Uterus (tissue), 4 donors: ENCODE measurements around the gene RPS6KA2. TPM values are rescaled to one million over a fixed set of nuclear protein-coding genes. Genes with fewer than 3 reads are reported as not detected.

Experiments
- DNase-seq, 2 donors: peaks; one replicate each; pipeline ENCODE4 v3.0.0-alpha.2; 2019 to 2020
- H3K27ac ChIP-seq, 2 donors: fragments of 200-600 bp; sonication (generic); 1 replicate in 1 of 2; 2 replicates in 1 of 2; pipeline ENCODE4 v1.5.1; 2016 to 2018
- H3K27me3 ChIP-seq, 2 donors: fragments of 200-600 bp; sonication (generic); one replicate each; pipeline ENCODE4 v1.5.1; 2018 to 2019; ENCODE audit warnings: control low read depth in 1 of 2
- H3K36me3 ChIP-seq, 2 donors: fragments of 200-600 bp; sonication (generic); one replicate each; pipeline ENCODE4 v1.5.1; 2019; ENCODE audit warnings: control low read depth in 1 of 2
- H3K4me1 ChIP-seq, 2 donors: fragments of 200-600 bp; sonication (generic); one replicate each; pipeline ENCODE4 v1.5.1; 2018 to 2019; ENCODE audit warnings: control low read depth in 1 of 2
- H3K4me3 ChIP-seq, 2 donors: fragments of 200-600 bp; sonication (generic); 1 replicate in 1 of 2; 2 replicates in 1 of 2; pipeline ENCODE4 v1.5.1; 2018 to 2019; ENCODE audit warnings: mild to moderate bottlenecking in 1 of 2
- H3K9me3 ChIP-seq, 2 donors: fragments of 200-600 bp; sonication (generic); one replicate each; pipeline ENCODE4 v1.5.1; 2019; ENCODE audit warnings: control low read depth in 1 of 2
- POLR2A ChIP-seq, 2 donors: fragments of 450-650 bp; IDR thresholded peaks; one replicate each; pipeline ENCODE4 v1.6.1; 2016; ENCODE audit warnings: antibody characterized with exemption in 2 of 2, mild to moderate bottlenecking in 1 of 2, moderate library complexity in 1 of 2
- intact Hi-C: fragments of 100-400 bp; cut with DNase I; formaldehyde crosslinking; loops from one replicate; pipeline ENCODE4 v1.15.1; 2023; ENCODE audit warnings: low total_unique reads
- total RNA-seq, 4 donors: library from RNA; depleted of rRNA in 3 of 4; stranded (reverse); fragments of >200 nt in 3 of 4; gene quantifications; one replicate each; pipeline versions ENCODE4 v1.1.0 to v1.2.4, GENCODE V29; 2014 to 2023
- TF ChIP-seq, protein P1 (sequence below), 4 experiments: fragments of 200-600 bp in 2 of 4; fragments of 450-650 bp in 2 of 4; sonication (generic) in 2 of 4; IDR thresholded peaks; one replicate each; pipeline ENCODE4 v1.5.1; 2016 to 2019; ENCODE audit warnings: antibody characterized with exemption in 4 of 4, mild to moderate bottlenecking in 2 of 4, moderate library complexity in 1 of 4
- donor health status: DM: yes; HTN: yes; CAD: no.

Gene RPS6KA2
- total RNA-seq, 4 donors from 2014 or later: 34.0 to 78.4 (median 55.8) TPM

DNA sequence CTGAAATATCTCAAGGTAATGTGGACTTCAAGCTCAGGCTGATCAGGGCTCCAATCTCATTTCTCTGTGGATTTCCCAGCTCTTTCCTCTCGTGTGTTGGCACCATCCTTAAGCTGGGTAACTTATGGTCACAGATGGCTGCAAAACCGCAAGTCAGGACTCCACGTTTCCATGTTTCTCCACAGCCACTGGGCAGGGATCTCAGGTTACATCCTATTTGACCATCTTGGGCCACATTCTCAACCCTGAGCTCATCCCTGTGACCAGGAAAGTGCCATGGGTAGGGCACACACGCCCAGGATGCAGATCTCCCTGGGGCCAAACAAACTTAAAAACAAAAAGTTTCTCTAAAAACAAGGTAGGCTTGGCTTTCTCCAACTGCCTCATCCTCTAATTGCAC lies 15.4 kb downstream of the RPS6KA2 start:
- Histone ChIP-seq H3K9me3 (no peaks in the 10 kb centered on the region), H3K4me1 (peaks cover 0 to 5% of the 10 kb centered on the region in 2 donors), H3K27ac (no peak overlapping the region), H3K4me3 (no peak overlapping the region), H3K27me3 (no peaks in the 10 kb centered on the region), H3K36me3 (no peaks in the 10 kb centered on the region)
- intact Hi-C loops: no loop called here
- TF ChIP-seq, protein P1, sequence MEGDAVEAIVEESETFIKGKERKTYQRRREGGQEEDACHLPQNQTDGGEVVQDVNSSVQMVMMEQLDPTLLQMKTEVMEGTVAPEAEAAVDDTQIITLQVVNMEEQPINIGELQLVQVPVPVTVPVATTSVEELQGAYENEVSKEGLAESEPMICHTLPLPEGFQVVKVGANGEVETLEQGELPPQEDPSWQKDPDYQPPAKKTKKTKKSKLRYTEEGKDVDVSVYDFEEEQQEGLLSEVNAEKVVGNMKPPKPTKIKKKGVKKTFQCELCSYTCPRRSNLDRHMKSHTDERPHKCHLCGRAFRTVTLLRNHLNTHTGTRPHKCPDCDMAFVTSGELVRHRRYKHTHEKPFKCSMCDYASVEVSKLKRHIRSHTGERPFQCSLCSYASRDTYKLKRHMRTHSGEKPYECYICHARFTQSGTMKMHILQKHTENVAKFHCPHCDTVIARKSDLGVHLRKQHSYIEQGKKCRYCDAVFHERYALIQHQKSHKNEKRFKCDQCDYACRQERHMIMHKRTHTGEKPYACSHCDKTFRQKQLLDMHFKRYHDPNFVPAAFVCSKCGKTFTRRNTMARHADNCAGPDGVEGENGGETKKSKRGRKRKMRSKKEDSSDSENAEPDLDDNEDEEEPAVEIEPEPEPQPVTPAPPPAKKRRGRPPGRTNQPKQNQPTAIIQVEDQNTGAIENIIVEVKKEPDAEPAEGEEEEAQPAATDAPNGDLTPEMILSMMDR (IDR thresholded peaks at IDR 0.05): no peak
- no peak for TF ChIP-seq POLR2A (IDR thresholded peaks at IDR 0.05)
- DNase-seq: peak in 1 of 2 donors; percentile 4

DNA sequence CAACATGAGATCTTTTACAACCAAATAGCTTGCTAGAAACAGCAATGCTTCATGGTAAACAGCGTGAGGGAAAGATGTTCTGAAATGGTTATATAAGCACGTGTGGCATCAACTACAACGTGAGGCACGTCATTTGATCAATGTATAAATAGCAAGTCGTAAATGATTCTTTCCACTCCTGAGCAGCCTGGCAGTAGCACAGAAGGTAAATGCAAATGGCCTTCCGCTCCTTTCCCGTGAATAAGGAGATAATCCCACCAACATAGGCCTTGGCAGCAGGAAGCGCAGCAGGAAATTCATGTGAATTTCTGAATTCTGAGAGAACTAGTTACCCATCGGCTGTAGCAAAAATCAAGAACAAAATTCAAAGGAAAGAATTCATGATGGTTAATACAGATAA lies 17.0 kb downstream of the RPS6KA2 start:
- no peak for DNase-seq
- no peak overlapping the region for H3K27ac ChIP-seq
- no peak overlapping the region for H3K4me3 ChIP-seq
- no peaks in the 10 kb centered on the region for H3K27me3 ChIP-seq
- no peaks in the 10 kb centered on the region for H3K4me1 ChIP-seq
- TF ChIP-seq, protein P1 (IDR thresholded peaks at IDR 0.05): no peak
- TF ChIP-seq POLR2A (IDR thresholded peaks at IDR 0.05): no peak
- no peaks in the 10 kb centered on the region for H3K9me3 ChIP-seq
- intact Hi-C loops: no loop called here
- H3K36me3 ChIP-seq: no peaks in the 10 kb centered on the region

DNA sequence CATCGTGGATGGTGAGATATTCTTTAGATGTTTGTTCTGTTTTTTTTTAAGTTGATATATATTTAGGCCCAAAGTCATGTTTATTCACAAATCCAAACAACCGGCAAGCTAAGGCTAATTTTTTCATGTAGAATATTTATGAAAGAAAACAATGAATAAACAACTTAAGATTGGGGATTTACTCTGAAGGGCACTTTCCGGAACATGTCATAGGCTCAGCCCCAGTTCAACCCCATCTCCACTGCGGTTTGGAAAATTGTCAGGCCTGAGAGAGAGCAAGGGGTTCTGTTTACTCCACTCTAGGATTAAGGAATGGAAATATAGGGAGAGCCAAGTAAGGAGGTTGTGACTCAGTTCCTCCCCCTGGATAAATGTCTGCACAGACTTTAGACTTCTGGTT lies 18.3 kb downstream of the RPS6KA2 start:
- TF ChIP-seq, protein P1 (IDR thresholded peaks at IDR 0.05): no peak
- no peak for DNase-seq
- Histone ChIP-seq H3K27me3 (no peaks in the 10 kb centered on the region), H3K36me3 (no peaks in the 10 kb centered on the region), H3K4me1 (no peaks in the 10 kb centered on the region), H3K4me3 (no peak overlapping the region), H3K9me3 (no peaks in the 10 kb centered on the region), H3K27ac (peak overlapping the region in 1 of 2 donors; percentile 23)
- intact Hi-C loops: no loop called here

DNA sequence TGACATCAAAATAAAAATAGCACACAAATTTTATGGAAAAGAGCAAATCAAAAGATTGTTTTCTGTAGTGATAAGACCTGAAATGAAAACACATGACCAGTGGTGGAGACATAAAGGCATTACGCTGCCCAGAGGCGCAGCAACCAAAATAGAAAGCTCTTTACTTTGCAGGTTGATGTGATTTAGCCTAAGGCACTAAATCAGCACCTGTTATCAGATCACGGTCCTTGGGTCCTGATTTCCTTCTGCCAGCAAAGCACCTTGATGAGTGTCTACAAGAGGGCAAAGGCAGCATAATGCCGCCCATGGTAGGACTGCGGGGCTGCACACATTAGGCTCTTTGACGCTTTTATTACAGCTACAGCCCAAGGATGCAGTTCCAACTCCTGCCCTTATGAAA lies 21.3 kb downstream of the RPS6KA2 start:
- no peak overlapping the region for H3K4me3 ChIP-seq
- no peaks in the 10 kb centered on the region for H3K9me3 ChIP-seq
- intact Hi-C loops: no loop called here
- no peaks in the 10 kb centered on the region for H3K27me3 ChIP-seq
- no peaks in the 10 kb centered on the region for H3K4me1 ChIP-seq
- no peak for TF ChIP-seq POLR2A (IDR thresholded peaks at IDR 0.05)
- TF ChIP-seq, protein P1 (IDR thresholded peaks at IDR 0.05): no peak
- DNase-seq: no peak
- no peaks in the 10 kb centered on the region for H3K36me3 ChIP-seq
- no peak overlapping the region for H3K27ac ChIP-seq

DNA sequence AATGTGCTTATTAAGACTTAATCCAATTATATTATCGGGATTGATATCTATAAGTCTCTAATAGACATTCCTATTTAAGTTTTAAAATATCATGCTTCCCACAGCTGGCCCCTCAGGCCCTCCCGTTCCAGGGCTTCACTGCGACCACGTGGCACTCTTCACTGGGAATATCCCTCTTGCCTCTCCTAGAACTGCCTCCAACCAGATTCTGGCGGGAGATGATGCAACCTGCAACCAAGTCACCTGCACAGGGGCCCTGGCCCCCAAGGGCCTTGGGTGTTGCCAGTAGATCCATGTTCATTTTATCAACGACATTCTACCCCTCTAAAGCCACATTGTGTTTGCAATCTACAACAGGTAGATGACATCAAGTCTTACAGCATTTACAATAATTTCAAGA lies 22.1 kb downstream of the RPS6KA2 start:
- H3K9me3 ChIP-seq: no peaks in the 10 kb centered on the region
- peak in 1 of 2 donors; percentile 11 for DNase-seq
- H3K4me3 ChIP-seq: no peak overlapping the region
- no peaks in the 10 kb centered on the region for H3K36me3 ChIP-seq
- H3K27me3 ChIP-seq: no peaks in the 10 kb centered on the region
- no peak overlapping the region for H3K27ac ChIP-seq
- no peaks in the 10 kb centered on the region for H3K4me1 ChIP-seq
- no peak for TF ChIP-seq POLR2A (IDR thresholded peaks at IDR 0.05)
- TF ChIP-seq, protein P1 (IDR thresholded peaks at IDR 0.05): no peak
- intact Hi-C loops: no loop called here
